Aorta (tissue), 5 donors: ENCODE data around the gene GALNT6. TPM values are rescaled to one million over a fixed set of nuclear protein-coding genes. Genes with fewer than 3 reads are reported as not detected.

ENCODE experiments used
- ATAC-seq: fragments of 200-7000 bp; cut with Tn5 transposase; one replicate; pipeline ENCODE4 v1.9.1; 2022; ENCODE audit warnings: moderate library complexity; ENCODE audit not compliant: low FRiP score
- DNase-seq, 2 donors: peaks; one replicate each; pipeline ENCODE4 v3.0.0-alpha.2; 2020
- H3K27ac ChIP-seq, 2 donors: one replicate each; pipeline ENCODE4 v1.5.1; 2013; ENCODE audit warnings: low read length in 2 of 2, mild to moderate bottlenecking in 2 of 2, moderate library complexity in 2 of 2, control low read depth in 1 of 2, inconsistent platforms in 1 of 2, low read depth in 1 of 2
- H3K27me3 ChIP-seq, 2 donors: one replicate each; pipeline ENCODE4 v1.6.1; 2013; ENCODE audit warnings: control low read depth in 1 of 2, low read length in 1 of 2, mild to moderate bottlenecking in 1 of 2, moderate library complexity in 1 of 2; ENCODE audit not compliant: insufficient read depth in 2 of 2, control insufficient read depth in 1 of 2
- H3K36me3 ChIP-seq, 2 donors: one replicate each; pipeline ENCODE4 v1.6.1; 2013; ENCODE audit warnings: control low read depth in 1 of 2, low read length in 1 of 2, mild to moderate bottlenecking in 1 of 2; ENCODE audit not compliant: insufficient read depth in 2 of 2, control insufficient read depth in 1 of 2
- H3K4me1 ChIP-seq, 2 donors: one replicate each; pipeline ENCODE4 v1.6.1; 2013; ENCODE audit warnings: low read length in 2 of 2, control low read depth in 1 of 2, mild to moderate bottlenecking in 1 of 2, moderate library complexity in 1 of 2; ENCODE audit not compliant: insufficient read depth in 2 of 2, control insufficient read depth in 1 of 2
- H3K4me3 ChIP-seq, 2 donors: one replicate each; pipeline ENCODE4 v1.5.1; 2013; ENCODE audit warnings: low read length in 2 of 2, control low read depth in 1 of 2, mild to moderate bottlenecking in 1 of 2
- H3K9me3 ChIP-seq: one replicate; pipeline ENCODE4 v1.6.1; 2013; ENCODE audit warnings: mild to moderate bottlenecking, low read length; ENCODE audit not compliant: control insufficient read depth
- WGBS, 2 donors: extraction: QIAGEN DNeasy Blood & Tissue Kit; methylation state at CpG; one replicate each; pipeline ENCODE4 v1.1.7; 2013; 5-methylcytosine and 5-hydroxymethylcytosine counted together
- intact Hi-C, 2 donors: fragments of 100-400 bp; cut with DNase I; formaldehyde crosslinking; loops; one replicate each; pipeline versions ENCODE4 v1.14.2 to v1.15.0; 2022
- polyA plus RNA-seq, 2 donors: library from polyadenylated mRNA; stranded (reverse); fragments of 200-250 nt; gene quantifications; one replicate each; pipeline ENCODE4 v1.2.3, GENCODE V29; 2013
- total RNA-seq, 2 donors: library from RNA; stranded (reverse); fragmentation: NEBNext Ultra II Directional; extraction: Animal tissue kit (Norgen Biotek cat#: 25700); gene quantifications; one replicate each; pipeline ENCODE4 v1.2.1, GENCODE V29; 2021
- donor health status: healthy with polysubstance abuse.
- donor health status: Bipolar disorder and iron deficiency.
- donor health status: DM: no; HTN: no; CAD: no.
- donor health status: DM: no; HTN: no; CAD: no.
- donor health status: DM: yes; HTN: yes; CAD: no.

GALNT6 gene
- total and polyA plus RNA-seq, 4 donors, result 0.72 to 12.3 (median 6.0) TPM

DNA sequence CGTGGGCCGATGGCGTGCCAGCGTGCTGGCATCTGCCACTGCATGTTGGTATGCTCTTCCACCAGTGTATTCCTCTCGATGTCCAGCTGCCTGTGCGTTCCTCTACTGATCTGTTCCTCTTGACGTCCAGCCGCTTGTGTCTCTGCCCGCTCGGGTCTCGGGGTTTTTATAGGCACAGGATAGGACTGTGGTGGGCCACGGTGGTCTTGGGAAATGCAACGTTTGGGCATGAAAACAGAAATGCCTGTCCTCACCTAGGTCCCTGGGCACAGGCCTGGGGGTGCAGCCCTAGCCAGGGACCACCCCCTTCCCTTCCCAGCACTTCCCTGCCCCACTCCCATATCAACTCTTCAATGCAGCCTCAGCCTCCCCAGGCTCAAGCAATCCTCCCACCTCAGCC is 10.3 kb upstream of the GALNT6 start:
- H3K27ac ChIP-seq, result no peak overlapping the region
- no peak overlapping the region for H3K4me3 ChIP-seq
- H3K27me3 ChIP-seq, result no peaks in the 10 kb centered on the region
- WGBS, 2 donors, result 91 to 92% methylated on average over 13 of the region's 13 CpGs
- no peak for DNase-seq
- H3K4me1 ChIP-seq, result no peaks in the 10 kb centered on the region
- intact Hi-C loops, result no loop called here
- ATAC-seq, result no peak
- H3K9me3 ChIP-seq, result no peaks in the 10 kb centered on the region
- H3K36me3 ChIP-seq, result no peaks in the 10 kb centered on the region

DNA sequence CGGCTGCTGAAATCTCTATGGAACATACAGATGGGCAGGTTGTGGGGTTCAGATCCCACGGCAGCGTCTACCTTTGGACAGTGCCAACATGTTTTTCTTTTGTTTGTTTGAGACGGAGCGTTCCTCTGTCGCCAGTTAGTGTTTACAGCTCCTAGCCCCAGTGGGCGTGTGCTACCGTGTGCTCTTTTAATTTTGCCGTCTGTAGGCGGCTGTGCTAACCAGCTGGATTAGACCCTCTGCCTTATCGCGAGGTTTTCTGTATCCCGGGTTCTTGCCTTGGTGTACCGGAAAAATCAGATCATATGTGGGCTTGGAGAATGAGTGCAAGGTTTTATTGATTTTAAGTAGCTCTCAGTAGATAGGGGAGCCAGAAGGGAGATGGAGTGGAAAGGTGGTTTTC is 9.8 kb upstream of the GALNT6 start:
- intact Hi-C loops, result no loop called here
- H3K9me3 ChIP-seq, result no peaks in the 10 kb centered on the region
- no peaks in the 10 kb centered on the region for H3K4me1 ChIP-seq
- H3K36me3 ChIP-seq, result no peaks in the 10 kb centered on the region
- H3K27ac ChIP-seq, result no peak overlapping the region
- 86 to 88% methylated on average over 14 of the region's 14 CpGs for WGBS, 2 donors
- no peak for ATAC-seq
- no peak for DNase-seq
- H3K27me3 ChIP-seq, result no peaks in the 10 kb centered on the region
- no peak overlapping the region for H3K4me3 ChIP-seq

DNA sequence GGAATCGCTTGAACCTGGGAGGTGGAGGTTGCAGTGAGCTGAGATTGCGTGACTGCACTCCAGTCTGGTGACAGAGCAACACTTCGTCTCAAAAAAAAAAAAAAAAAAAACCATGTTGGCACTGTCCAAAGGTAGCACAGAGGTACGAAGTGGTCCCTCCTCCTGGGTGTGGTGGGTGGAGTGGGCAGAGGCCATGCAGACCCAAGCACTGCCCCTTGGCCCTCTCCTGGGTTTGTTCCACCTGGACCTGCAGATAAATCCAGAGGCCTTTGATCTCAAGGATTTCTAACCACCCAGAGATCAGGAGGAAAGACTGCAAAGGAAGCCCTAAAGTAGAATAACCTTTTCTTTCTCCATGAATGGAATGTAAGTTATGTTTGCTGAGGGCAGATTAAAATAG is 8.7 kb upstream of the GALNT6 start:
- DNase-seq (no peak), ATAC-seq (no peak)
- Histone ChIP-seq H3K4me3 (no peak overlapping the region), H3K4me1 (no peaks in the 10 kb centered on the region), H3K27ac (no peak overlapping the region), H3K36me3 (no peaks in the 10 kb centered on the region), H3K27me3 (no peaks in the 10 kb centered on the region), H3K9me3 (no peaks in the 10 kb centered on the region)
- intact Hi-C loops, result no loop called here
- WGBS, 2 donors, result 60 to 81% methylated on average over 4 of the region's 4 CpGs

DNA sequence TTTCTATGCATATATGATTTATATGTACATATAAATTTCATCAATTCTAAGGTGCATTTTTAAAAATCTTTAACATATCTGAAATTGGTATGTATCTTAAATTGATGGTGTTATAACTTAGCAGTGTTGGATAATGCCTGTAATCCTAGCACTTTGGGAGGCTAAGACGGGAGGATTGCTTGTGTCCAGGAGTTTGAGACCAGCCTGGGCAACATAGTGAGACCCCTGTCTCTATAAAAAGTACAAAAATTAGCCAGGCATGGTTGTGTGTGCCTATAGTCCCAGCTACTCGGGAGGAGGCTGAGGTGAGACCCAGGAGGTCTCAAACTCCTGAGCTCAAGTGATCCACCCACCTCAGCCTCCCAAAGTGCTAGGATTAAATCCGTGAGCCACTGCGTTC is 6.5 kb upstream of the GALNT6 start:
- Histone ChIP-seq H3K27ac (no peak overlapping the region), H3K36me3 (no peaks in the 10 kb centered on the region), H3K9me3 (no peaks in the 10 kb centered on the region), H3K4me3 (no peak overlapping the region), H3K27me3 (no peaks in the 10 kb centered on the region), H3K4me1 (no peaks in the 10 kb centered on the region)
- 64 to 75% methylated on average over 4 of the region's 4 CpGs for WGBS, 2 donors
- ATAC-seq (no peak), DNase-seq (no peak)
- intact Hi-C loops, result no loop called here

DNA sequence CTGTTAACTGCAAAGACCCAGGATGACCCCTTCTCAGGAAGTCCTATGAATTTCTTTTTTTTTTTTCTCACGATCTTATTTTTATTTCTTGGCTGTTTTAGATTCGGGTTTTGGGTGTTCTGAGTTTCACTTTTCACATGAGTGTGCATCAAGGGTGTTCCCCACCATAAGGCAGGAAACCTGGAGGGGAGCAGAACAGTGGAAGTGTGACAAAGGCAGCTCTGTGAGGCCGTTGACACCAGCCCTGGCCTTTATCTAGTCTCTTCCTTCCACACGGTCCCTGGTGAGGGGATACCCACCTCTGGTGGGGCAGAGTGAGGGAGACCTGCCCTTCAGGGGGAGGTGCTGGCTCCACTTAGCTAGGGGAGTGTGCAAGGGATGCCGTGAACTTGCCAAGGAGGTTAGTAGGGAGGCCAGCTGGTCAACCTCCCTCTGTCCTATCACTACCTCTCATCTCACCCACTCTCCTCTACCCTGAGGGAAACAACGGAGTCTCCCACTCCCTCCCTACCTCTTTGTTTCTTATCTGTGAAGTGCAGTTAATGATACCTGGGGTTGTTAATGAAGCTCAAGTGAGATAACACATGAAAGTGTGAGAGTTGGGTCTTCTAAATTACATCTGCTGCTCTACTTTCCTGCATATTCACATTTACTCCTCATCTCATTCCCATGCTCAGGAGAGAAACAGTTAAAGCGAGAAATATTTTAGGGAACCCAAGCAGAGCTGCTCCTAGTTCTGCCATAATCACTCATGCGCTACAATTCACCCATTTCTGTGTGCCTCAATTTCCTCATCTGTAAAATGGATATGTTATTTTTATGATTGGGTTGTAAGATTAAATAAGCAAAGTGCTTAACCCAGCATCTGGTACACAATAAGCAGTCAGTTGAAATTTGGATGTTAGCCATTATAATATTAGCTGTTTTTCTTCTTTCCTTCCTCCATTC is 4.4 kb upstream of the GALNT6 start:
- H3K27ac ChIP-seq, result no peak overlapping the region
- no peaks in the 10 kb centered on the region for H3K36me3 ChIP-seq
- WGBS, 2 donors, result 59 to 62% methylated on average over 8 of the region's 8 CpGs
- H3K9me3 ChIP-seq, result no peaks in the 10 kb centered on the region
- no peaks in the 10 kb centered on the region for H3K27me3 ChIP-seq
- intact Hi-C loops, result no loop called here
- ATAC-seq (no peak), DNase-seq (no peak)
- no peak overlapping the region for H3K4me3 ChIP-seq
- H3K4me1 ChIP-seq, result no peaks in the 10 kb centered on the region

DNA sequence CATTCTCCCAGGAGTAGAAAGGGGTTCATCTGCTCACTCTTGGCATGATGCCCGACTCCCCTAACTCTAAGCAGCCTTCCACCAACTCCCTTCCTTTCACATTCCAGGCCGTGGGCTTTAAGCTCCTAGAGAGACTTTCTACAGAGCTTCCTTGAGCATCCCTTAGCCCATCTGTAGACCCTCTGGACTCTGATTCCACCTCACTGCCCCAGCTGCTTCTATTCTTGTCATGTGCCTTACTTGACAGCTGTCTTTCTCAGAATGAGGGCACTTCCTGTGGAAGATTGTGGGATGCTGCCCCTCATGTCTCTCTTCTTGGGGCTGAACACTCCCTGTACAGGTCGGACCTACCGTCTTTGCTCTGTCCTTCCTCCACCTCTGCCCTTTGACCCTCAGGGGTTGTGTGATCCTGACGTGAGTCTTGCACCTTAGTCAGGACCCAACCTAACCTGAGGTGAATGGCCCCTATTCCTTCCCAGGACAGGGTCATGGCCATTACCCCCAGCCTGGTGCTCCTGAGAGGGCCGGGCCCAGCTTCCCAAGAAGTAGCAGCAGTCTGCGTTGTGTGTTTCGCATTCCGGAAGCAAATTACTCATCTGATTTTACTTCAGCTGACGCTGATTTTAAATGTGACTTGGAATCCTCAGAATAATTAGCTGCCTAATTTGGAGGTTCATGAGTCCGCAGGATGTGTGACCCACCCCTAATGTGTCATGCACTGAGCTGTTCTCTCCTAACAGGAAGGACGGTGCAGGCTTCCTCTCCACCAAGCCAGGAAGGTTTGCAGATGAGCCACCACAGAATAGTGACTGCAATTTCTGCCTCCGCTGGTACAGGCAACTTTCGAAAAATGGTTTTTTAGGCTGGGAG is 2.7 kb upstream of the GALNT6 start:
- Histone ChIP-seq H3K4me3 (no peak overlapping the region), H3K36me3 (no peaks in the 10 kb centered on the region), H3K4me1 (no peaks in the 10 kb centered on the region), H3K27me3 (no peaks in the 10 kb centered on the region), H3K9me3 (no peaks in the 10 kb centered on the region), H3K27ac (no peak overlapping the region)
- ATAC-seq (no peak), DNase-seq (peak in 1 of 2 donors; percentile 57)
- intact Hi-C loops, result no loop called here
- 91 to 92% methylated on average over 14 of the region's 14 CpGs for WGBS, 2 donors

DNA sequence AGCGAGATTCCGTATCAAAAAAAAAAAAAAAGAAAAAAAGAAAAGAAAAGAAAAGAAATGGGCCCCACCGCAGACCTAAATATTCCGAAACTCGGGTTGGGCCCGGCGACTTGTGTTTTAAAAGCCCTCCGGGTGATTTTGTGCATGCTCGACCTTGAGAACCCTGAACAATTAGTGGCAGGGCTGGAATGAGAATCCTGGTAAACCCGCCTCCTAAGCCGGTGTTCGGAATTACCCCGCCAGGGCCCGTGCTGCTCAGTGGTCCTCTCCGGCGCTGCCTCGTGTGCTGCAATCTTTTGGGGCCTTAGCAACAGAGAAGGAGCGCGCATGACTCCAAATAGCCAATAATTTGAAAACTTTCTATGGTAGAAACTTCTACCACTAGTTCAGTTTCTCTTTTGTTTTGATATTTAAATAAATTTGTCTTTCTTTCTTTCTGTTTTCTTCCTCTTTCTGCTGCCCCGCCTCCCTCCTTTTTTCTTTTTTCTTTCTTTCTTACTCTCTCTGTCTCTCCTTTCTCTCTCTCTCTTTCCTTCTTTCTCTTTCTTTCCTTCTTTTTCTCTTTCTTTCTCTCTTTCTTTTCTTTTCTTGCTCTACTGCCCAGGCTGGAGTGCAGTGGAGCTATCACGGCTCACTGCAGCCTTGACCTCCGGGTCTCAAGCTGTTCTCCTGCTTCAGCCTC is 1.5 kb upstream of the GALNT6 start:
- WGBS, 2 donors, result 30 to 36% methylated on average over 22 of the region's 22 CpGs
- Histone ChIP-seq H3K27ac (no peak overlapping the region), H3K4me1 (no peaks in the 10 kb centered on the region), H3K36me3 (no peaks in the 10 kb centered on the region), H3K4me3 (no peak overlapping the region), H3K27me3 (no peaks in the 10 kb centered on the region), H3K9me3 (no peaks in the 10 kb centered on the region)
- DNase-seq (no peak), ATAC-seq (no peak)
- intact Hi-C loops, result no loop called here

DNA sequence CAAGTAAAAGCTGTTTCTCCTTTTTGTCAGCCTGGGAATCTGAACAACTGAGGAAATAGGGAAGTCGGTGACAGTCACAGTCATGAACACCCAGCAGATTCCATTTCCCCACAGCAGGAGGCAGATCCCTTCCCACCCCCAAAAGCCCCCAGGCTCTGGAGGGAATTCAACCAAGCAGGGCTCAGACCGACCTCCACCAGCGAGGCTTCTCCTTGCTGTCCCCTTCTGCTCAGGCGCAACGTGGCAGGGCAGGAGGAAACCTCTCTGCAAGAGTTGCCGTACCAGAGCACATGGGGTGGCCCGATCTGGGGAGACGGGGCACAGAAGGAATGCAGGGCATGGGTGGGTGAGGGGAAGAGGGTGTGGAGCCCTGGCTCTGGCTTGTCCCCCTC is 319 bp downstream of the GALNT6 start:
- Histone ChIP-seq H3K9me3 (no peaks in the 10 kb centered on the region), H3K4me1 (no peaks in the 10 kb centered on the region), H3K27ac (no peak overlapping the region), H3K4me3 (no peak overlapping the region), H3K36me3 (no peaks in the 10 kb centered on the region), H3K27me3 (no peaks in the 10 kb centered on the region)
- ATAC-seq (peak; percentile 8), DNase-seq (peak in 1 of 2 donors; percentile 66)
- 27 to 28% methylated on average over 8 of the region's 8 CpGs for WGBS, 2 donors
- intact Hi-C loops, result no loop called here
